ENCODE data around the gene CHEK2.

Gene CHEK2

GRCh38 chr22:28736301-28737155 is 5.1 kb downstream of the CHEK2 start:
- H3K27me3 ChIP-seq = no peaks in the 10 kb centered on the region
- peaks cover 7 to 10% of the 10 kb centered on the region in 2 experiments for H3K4me1 ChIP-seq (ENCODE audit: control insufficient read depth in 1 of 2, insufficient read depth in 1 of 2, low read depth in 1 of 2, low read length in 1 of 2)
- no peaks in the 10 kb centered on the region for H3K9me3 ChIP-seq
- H3K4me3 ChIP-seq (ENCODE audit: low read depth in 1 of 2, low read length in 1 of 2) = no peak overlapping the region
- no peak overlapping the region for H3K27ac ChIP-seq
- peaks cover 13% of the 10 kb centered on the region for H3K36me3 ChIP-seq
- TF ChIP-seq CTCF (IDR thresholded peaks at IDR 0.05) = no peak

GRCh38 chr22:28734393-28734792 is 7.2 kb downstream of the CHEK2 start:
- TF ChIP-seq CTCF (IDR thresholded peaks at IDR 0.05) = no peak
- no peak overlapping the region for H3K27ac ChIP-seq
- H3K4me3 ChIP-seq (ENCODE audit: low read depth in 1 of 2, low read length in 1 of 2) = no peak overlapping the region
- peaks cover 16% of the 10 kb centered on the region for H3K36me3 ChIP-seq
- H3K27me3 ChIP-seq = no peaks in the 10 kb centered on the region
- H3K9me3 ChIP-seq = no peaks in the 10 kb centered on the region
- H3K4me1 ChIP-seq (ENCODE audit: control insufficient read depth in 1 of 2, insufficient read depth in 1 of 2, low read depth in 1 of 2, low read length in 1 of 2) = no peaks in the 10 kb centered on the region

GRCh38 chr22:28730179-28730578 is 11.4 kb downstream of the CHEK2 start:
- peaks cover 23% of the 10 kb centered on the region for H3K36me3 ChIP-seq
- H3K4me3 ChIP-seq (ENCODE audit: low read depth in 1 of 2, low read length in 1 of 2) = no peak overlapping the region
- no peaks in the 10 kb centered on the region for H3K27me3 ChIP-seq
- TF ChIP-seq CTCF (IDR thresholded peaks at IDR 0.05) = no peak
- no peaks in the 10 kb centered on the region for H3K4me1 ChIP-seq (ENCODE audit: control insufficient read depth in 1 of 2, insufficient read depth in 1 of 2, low read depth in 1 of 2, low read length in 1 of 2)
- no peak overlapping the region for H3K27ac ChIP-seq
- H3K9me3 ChIP-seq = no peaks in the 10 kb centered on the region

GRCh38 chr22:28728621-28729313 is 12.9 kb downstream of the CHEK2 start:
- no peaks in the 10 kb centered on the region for H3K4me1 ChIP-seq (ENCODE audit: control insufficient read depth in 1 of 2, insufficient read depth in 1 of 2, low read depth in 1 of 2, low read length in 1 of 2)
- TF ChIP-seq CTCF (IDR thresholded peaks at IDR 0.05) = no peak
- no peaks in the 10 kb centered on the region for H3K27me3 ChIP-seq
- H3K9me3 ChIP-seq = no peaks in the 10 kb centered on the region
- H3K4me3 ChIP-seq (ENCODE audit: low read depth in 1 of 2, low read length in 1 of 2) = no peak overlapping the region
- H3K36me3 ChIP-seq = peaks cover 37% of the 10 kb centered on the region
- H3K27ac ChIP-seq = no peak overlapping the region

- H3K4me1 ChIP-seq (ENCODE audit: control insufficient read depth in 1 of 2, insufficient read depth in 1 of 2, low read depth in 1 of 2, low read length in 1 of 2) = no peaks in the 10 kb centered on the region
- no peak for TF ChIP-seq CTCF (IDR thresholded peaks at IDR 0.05)
- H3K4me3 ChIP-seq (ENCODE audit: low read depth in 1 of 2, low read length in 1 of 2) = no peak overlapping the region
- no peak overlapping the region for H3K27ac ChIP-seq
- no peaks in the 10 kb centered on the region for H3K27me3 ChIP-seq
- H3K9me3 ChIP-seq = no peaks in the 10 kb centered on the region
- H3K36me3 ChIP-seq = peaks cover 30% of the 10 kb centered on the region
These were observed 13.6 kb downstream of the CHEK2 start for GRCh38 chr22:28728002-28728401.

Data from neutrophil (primary cell).